HepG2 (cell line): ENCODE measurements around the gene PCYT2. TPM values are rescaled to one million over a fixed set of nuclear protein-coding genes. Genes with fewer than 3 reads are reported as not detected.

ENCODE experiments used
- ARNTL ChIP-seq: sonication (generic); formaldehyde crosslinking; IDR thresholded peaks from 2 replicates; pipeline ENCODE4 v1.4.0; 2020; ENCODE audit warnings: mild to moderate bottlenecking, missing genetic modification reagents
- ATM ChIP-seq: fragments of 450-650 bp; IDR thresholded peaks from 2 replicates; pipeline ENCODE4 v1.7.1; 2017; ENCODE audit warnings: mild to moderate bottlenecking, borderline replicate concordance
- CENPX ChIP-seq: sonication (generic); formaldehyde crosslinking; IDR thresholded peaks from 2 replicates; pipeline ENCODE4 v1.9.0; 2021; ENCODE audit warnings: mild to moderate bottlenecking, missing genetic modification reagents, moderate library complexity
- FOXC1 ChIP-seq: sonication (generic); formaldehyde crosslinking; IDR thresholded peaks from 2 replicates; pipeline ENCODE4 v1.8.0; 2022; ENCODE audit warnings: mild to moderate bottlenecking, missing genetic modification reagents, borderline replicate concordance
- GABPB1 ChIP-seq: IDR thresholded peaks from 2 replicates; pipeline ENCODE4 v1.6.1; 2016; ENCODE audit warnings: mild to moderate bottlenecking, missing genetic modification reagents, moderate library complexity, missing compliant biosample characterization
- HDAC2 ChIP-seq: sonication (generic); formaldehyde crosslinking; IDR thresholded peaks from 2 replicates; pipeline ENCODE4 v1.4.0; 2020; ENCODE audit warnings: missing genetic modification reagents
- HNRNPUL1 ChIP-seq: fragments of 200-400 bp; formaldehyde crosslinking; IDR thresholded peaks from 2 replicates; pipeline ENCODE4 v1.6.1; 2017; ENCODE audit warnings: low read depth, mild to moderate bottlenecking, low read length, moderate library complexity
- JUN ChIP-seq: sonication (generic); formaldehyde crosslinking; IDR thresholded peaks from 2 replicates; pipeline ENCODE4 v1.4.0; 2020; ENCODE audit warnings: mild to moderate bottlenecking, missing genetic modification reagents
- RBFOX2 ChIP-seq: fragments of 200-400 bp; formaldehyde crosslinking; IDR thresholded peaks from 2 replicates; pipeline ENCODE4 v1.6.1; 2017; ENCODE audit warnings: low read depth, mild to moderate bottlenecking, low read length
- RXRA ChIP-seq: sonication (generic); formaldehyde crosslinking; IDR thresholded peaks from 2 replicates; pipeline ENCODE4 v1.5.1; 2020; ENCODE audit warnings: missing genetic modification reagents
- SAP130 ChIP-seq: IDR thresholded peaks from 2 replicates; pipeline ENCODE4 v1.6.1; 2016; ENCODE audit warnings: low read depth
- SRF ChIP-seq: IDR thresholded peaks from 2 replicates; pipeline ENCODE4 v1.6.1; 2011; ENCODE audit warnings: mild to moderate bottlenecking, low read depth, low read length, moderate library complexity
- THAP11 ChIP-seq: IDR thresholded peaks from 2 replicates; pipeline ENCODE4 v1.6.1; 2016; ENCODE audit warnings: missing biosample characterization, missing genetic modification reagents
- ZNF143 ChIP-seq: sonication (generic); formaldehyde crosslinking; IDR thresholded peaks from 2 replicates; pipeline ENCODE4 v1.4.0; 2020; ENCODE audit warnings: missing genetic modification reagents
- ZNF264 ChIP-seq: sonication (generic); formaldehyde crosslinking; IDR thresholded peaks from 2 replicates; pipeline ENCODE4 v1.4.0; 2020; ENCODE audit warnings: missing genetic modification reagents
- ZNF577 ChIP-seq: sonication (generic); formaldehyde crosslinking; IDR thresholded peaks from 2 replicates; pipeline ENCODE4 v1.4.0; 2020; ENCODE audit warnings: mild to moderate bottlenecking, low read depth, missing genetic modification reagents, borderline replicate concordance
- ZNF879 ChIP-seq: sonication (generic); formaldehyde crosslinking; IDR thresholded peaks from 2 replicates; pipeline ENCODE4 v1.8.1; 2023; ENCODE audit warnings: missing genetic modification reagents
- polyA plus RNA-seq, 8 experiments: library from polyadenylated mRNA; depleted of rRNA in 3 of 8; stranded (reverse) in 7 of 8; unstranded in 1 of 8; fragments of >200 nt; fragmentation: Illumina TruSeq in 4 of 8; extraction: Trizol in 4 of 8; gene quantifications; 2 replicates each; pipeline versions ENCODE4 v1.2.1 to v1.2.3, GENCODE V29; 2011 to 2016; ENCODE audit warnings: low read depth in 4 of 8, missing spikeins in 1 of 8, mixed read lengths in 1 of 8; ENCODE audit not compliant: insufficient read depth in 1 of 8
- total RNA-seq, 5 experiments: library from RNA; depleted of rRNA; stranded (reverse); fragments of >200 nt; fragmentation: Illumina TruSeq; extraction: Trizol; gene quantifications; 2 replicates each; pipeline ENCODE4 v1.2.3, GENCODE V29; 2016; ENCODE audit warnings: low read depth in 1 of 5
- TF ChIP-seq, protein P1 (sequence below): sonication (generic); formaldehyde crosslinking; IDR thresholded peaks from 2 replicates; pipeline ENCODE4 v1.9.0; 2021; ENCODE audit warnings: missing genetic modification reagents, borderline replicate concordance
- TF ChIP-seq, protein P2 (sequence below): sonication (generic); formaldehyde crosslinking; IDR thresholded peaks from 2 replicates; pipeline ENCODE4 v1.5.1; 2020; ENCODE audit warnings: mild to moderate bottlenecking, missing genetic modification reagents
- TF ChIP-seq, protein P3 (sequence below): sonication (generic); formaldehyde crosslinking; IDR thresholded peaks from 2 replicates; pipeline ENCODE4 v1.4.0; 2020; ENCODE audit warnings: mild to moderate bottlenecking, missing genetic modification reagents
- TF ChIP-seq, protein P4 (sequence below): sonication (generic); formaldehyde crosslinking; IDR thresholded peaks from 2 replicates; pipeline ENCODE4 v1.4.0; 2020; ENCODE audit warnings: mild to moderate bottlenecking, missing genetic modification reagents
- TF ChIP-seq, protein P5 (sequence below): sonication (generic); formaldehyde crosslinking; IDR thresholded peaks from 2 replicates; pipeline ENCODE4 v1.5.1; 2020; ENCODE audit warnings: mild to moderate bottlenecking, missing genetic modification reagents, borderline replicate concordance

The PCYT2 gene
- total and polyA plus RNA-seq, 2 of the 13 experiments (the other 11 are each of a cell fraction or from before 2014, with no cell fraction given), result 147 to 297 TPM

DNA sequence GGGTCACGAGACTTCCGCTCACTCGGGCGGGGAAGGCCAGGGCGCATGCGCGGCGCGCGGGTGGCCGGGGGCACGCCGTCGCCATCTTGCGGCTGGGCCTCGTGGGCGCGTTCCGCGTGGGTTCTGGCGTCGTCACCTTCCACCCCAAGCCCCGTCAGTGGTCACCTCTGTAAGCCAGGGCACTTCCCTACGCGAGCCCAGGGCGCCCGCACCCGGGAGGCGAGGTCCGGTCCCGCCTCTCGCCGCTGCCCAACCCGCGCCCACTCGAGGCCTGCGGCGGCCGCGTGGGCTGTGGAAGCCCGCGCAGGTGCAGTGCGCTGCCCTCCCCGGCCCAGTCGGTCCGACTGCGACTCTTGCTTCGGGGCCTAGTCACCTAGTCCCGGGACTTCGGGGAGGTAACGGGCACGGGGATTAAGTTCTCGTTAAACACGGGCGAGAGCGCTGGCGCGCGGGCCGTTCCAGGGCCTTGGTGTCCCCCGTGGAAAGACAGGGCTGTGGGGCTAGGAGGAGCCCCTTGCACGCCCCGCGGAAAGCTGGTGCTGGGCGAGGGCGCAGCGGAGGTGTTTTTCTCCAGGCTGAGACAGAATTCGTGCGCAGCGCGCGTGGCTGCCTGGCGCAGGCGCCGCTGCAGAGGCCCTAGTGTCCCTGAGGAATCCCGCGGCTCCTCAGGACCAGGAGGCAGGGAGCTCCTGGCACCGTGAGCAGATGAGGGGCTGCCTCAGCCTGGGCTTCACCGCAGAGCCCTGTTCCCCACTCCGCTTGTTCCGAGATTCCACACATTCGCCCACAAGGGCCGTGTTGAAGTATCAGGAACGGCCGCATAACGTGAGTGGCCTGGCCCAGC, 39.6 kb downstream of the PCYT2 start (continued):
- TF ChIP-seq, protein P1, sequence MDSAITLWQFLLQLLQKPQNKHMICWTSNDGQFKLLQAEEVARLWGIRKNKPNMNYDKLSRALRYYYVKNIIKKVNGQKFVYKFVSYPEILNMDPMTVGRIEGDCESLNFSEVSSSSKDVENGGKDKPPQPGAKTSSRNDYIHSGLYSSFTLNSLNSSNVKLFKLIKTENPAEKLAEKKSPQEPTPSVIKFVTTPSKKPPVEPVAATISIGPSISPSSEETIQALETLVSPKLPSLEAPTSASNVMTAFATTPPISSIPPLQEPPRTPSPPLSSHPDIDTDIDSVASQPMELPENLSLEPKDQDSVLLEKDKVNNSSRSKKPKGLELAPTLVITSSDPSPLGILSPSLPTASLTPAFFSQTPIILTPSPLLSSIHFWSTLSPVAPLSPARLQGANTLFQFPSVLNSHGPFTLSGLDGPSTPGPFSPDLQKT (CRISPR knock-in tag), result no peak; the same call in 1 of the 2 replicates
- TF ChIP-seq, protein P2, sequence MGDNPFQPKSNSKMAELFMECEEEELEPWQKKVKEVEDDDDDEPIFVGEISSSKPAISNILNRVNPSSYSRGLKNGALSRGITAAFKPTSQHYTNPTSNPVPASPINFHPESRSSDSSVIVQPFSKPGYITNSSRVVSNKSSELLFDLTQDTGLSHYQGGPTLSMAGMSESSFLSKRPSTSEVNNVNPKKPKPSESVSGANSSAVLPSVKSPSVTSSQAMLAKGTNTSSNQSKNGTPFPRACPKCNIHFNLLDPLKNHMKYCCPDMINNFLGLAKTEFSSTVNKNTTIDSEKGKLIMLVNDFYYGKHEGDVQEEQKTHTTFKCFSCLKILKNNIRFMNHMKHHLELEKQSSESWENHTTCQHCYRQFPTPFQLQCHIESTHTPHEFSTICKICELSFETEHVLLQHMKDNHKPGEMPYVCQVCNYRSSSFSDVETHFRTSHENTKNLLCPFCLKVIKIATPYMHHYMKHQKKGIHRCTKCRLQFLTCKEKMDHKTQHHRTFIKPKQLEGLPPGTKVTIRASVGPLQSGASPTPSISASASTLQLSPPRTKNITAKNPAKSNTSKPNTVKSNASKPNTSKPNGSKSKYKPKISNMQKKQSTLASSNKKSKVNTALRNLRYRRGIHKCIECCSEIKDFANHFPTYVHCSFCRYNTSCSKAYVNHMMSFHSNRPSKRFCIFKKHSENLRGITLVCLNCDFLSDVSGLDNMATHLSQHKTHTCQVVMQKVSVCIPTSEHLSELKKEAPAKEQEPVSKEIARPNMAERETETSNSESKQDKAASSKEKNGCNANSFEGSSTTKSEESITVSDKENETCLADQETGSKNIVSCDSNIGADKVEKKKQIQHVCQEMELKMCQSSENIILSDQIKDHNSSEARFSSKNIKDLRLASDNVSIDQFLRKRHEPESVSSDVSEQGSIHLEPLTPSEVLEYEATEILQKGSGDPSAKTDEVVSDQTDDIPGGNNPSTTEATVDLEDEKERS (CRISPR knock-in tag), result 0 out of 2 replicates have a peak, but pooled peaks have one; percentile 24
- TF ChIP-seq ZNF577 (CRISPR knock-in tag), result no peak
- TF ChIP-seq ATM, result no peak
- peak; percentile 73 for TF ChIP-seq ZNF143 (CRISPR knock-in tag)
- TF ChIP-seq SRF, result peak; percentile 55; the same call in 1 of the 2 replicates
- TF ChIP-seq ZNF879 (CRISPR knock-in tag), result peak; percentile 94
- peak; percentile 42; the same call in 1 of the 2 replicates for TF ChIP-seq ARNTL (CRISPR knock-in tag)
- TF ChIP-seq SAP130 (CRISPR knock-in tag), result peak; percentile 90; the same call in 1 of the 2 replicates
- peak; percentile 84; the same call in 1 of the 2 replicates for TF ChIP-seq JUN (CRISPR knock-in tag)
- TF ChIP-seq HNRNPUL1, result peak; percentile 71; the same call in 1 of the 2 replicates
- TF ChIP-seq RBFOX2, result peak; percentile 98
- TF ChIP-seq ZNF264 (CRISPR knock-in tag), result no peak
- TF ChIP-seq, protein P3, sequence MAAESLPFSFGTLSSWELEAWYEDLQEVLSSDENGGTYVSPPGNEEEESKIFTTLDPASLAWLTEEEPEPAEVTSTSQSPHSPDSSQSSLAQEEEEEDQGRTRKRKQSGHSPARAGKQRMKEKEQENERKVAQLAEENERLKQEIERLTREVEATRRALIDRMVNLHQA, result 0 out of 2 replicates have a peak, but pooled peaks have one; percentile 73
- TF ChIP-seq HDAC2 (CRISPR knock-in tag), result peak; percentile 96
- TF ChIP-seq CENPX, result no peak
- TF ChIP-seq, protein P4, sequence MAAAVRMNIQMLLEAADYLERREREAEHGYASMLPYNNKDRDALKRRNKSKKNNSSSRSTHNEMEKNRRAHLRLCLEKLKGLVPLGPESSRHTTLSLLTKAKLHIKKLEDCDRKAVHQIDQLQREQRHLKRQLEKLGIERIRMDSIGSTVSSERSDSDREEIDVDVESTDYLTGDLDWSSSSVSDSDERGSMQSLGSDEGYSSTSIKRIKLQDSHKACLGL (CRISPR knock-in tag), result peak; percentile 81
- TF ChIP-seq GABPB1 (CRISPR knock-in tag), result peak; percentile 92
- peak; percentile 67; the same call in 1 of the 2 replicates for TF ChIP-seq RXRA
- TF ChIP-seq THAP11 (CRISPR knock-in tag), result peak; percentile 91
- TF ChIP-seq, protein P5, sequence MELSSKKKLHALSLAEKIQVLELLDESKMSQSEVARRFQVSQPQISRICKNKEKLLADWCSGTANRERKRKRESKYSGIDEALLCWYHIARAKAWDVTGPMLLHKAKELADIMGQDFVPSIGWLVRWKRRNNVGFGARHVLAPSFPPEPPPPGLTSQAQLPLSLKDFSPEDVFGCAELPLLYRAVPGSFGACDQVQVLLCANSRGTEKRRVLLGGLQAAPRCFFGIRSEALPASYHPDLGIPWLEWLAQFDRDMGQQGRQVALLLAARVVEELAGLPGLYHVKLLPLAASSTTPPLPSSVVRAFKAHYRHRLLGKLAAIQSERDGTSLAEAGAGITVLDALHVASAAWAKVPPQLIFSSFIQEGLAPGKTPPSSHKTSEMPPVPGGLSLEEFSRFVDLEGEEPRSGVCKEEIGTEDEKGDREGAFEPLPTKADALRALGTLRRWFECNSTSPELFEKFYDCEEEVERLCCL (CRISPR knock-in tag), result no peak
- peak; percentile 89 for TF ChIP-seq FOXC1 (CRISPR knock-in tag)
